ENCODE results near the gene TGFB1I1.

The TGFB1I1 gene

GRCh38 chr16:31508706-31509195, 36.8 kb downstream of the TGFB1I1 start:
- no peaks in the 10 kb centered on the region for H3K27me3 ChIP-seq (ENCODE audit: low read depth, low read length)
- H3K36me3 ChIP-seq (replicated peaks; ENCODE audit: low read depth, low read length), result peaks cover 4% of the 10 kb centered on the region
- TF ChIP-seq EZH2phosphoT487 (IDR thresholded peaks at IDR 0.05; ENCODE audit: low read depth), result no peak
- TF ChIP-seq CTCF (IDR thresholded peaks at IDR 0.05; ENCODE audit: low read depth, low read length), result no peak
- peak overlapping the region; percentile 71 for H3K4me2 ChIP-seq (ENCODE audit: low read length)
- H4K20me1 ChIP-seq (ENCODE audit: insufficient read depth, low read length), result peaks cover 6% of the 10 kb centered on the region; the same call in 1 of the 2 replicates
- peaks cover 30% of the 10 kb centered on the region for H3K4me1 ChIP-seq (ENCODE audit: low read length)
- H2AFZ ChIP-seq (ENCODE audit: low read depth, low read length), result peak overlapping the region; percentile 65
- peak overlapping the region; percentile 33 for H3K27ac ChIP-seq (ENCODE audit: low read length)
- no peaks in the 10 kb centered on the region for H3K9me3 ChIP-seq (ENCODE audit: insufficient read depth, low read length)
- peaks cover 25% of the 10 kb centered on the region for H3K79me2 ChIP-seq (ENCODE audit: low read length)
- H3K9ac ChIP-seq (ENCODE audit: low read length), result peak overlapping the region; percentile 79
- peak overlapping the region; percentile 81 for H3K4me3 ChIP-seq (ENCODE audit: low read length)

GRCh38 chr16:31513126-31513525, 41.2 kb downstream of the TGFB1I1 start:
- Histone ChIP-seq H3K4me2 (ENCODE audit: low read length) (no peak overlapping the region), H3K9me3 (ENCODE audit: insufficient read depth, low read length) (no peaks in the 10 kb centered on the region), H3K79me2 (ENCODE audit: low read length) (peaks cover 10% of the 10 kb centered on the region), H3K27ac (ENCODE audit: low read length) (no peak overlapping the region), H3K4me1 (ENCODE audit: low read length) (peaks cover 8% of the 10 kb centered on the region), H2AFZ (ENCODE audit: low read depth, low read length) (no peak overlapping the region), H3K27me3 (ENCODE audit: low read depth, low read length) (no peaks in the 10 kb centered on the region), H4K20me1 (ENCODE audit: insufficient read depth, low read length) (no peaks in the 10 kb centered on the region), H3K4me3 (ENCODE audit: low read length) (no peak overlapping the region), H3K36me3 (replicated peaks; ENCODE audit: low read depth, low read length) (no peaks in the 10 kb centered on the region), H3K9ac (ENCODE audit: low read length) (no peak overlapping the region)
- TF ChIP-seq EZH2phosphoT487 (IDR thresholded peaks at IDR 0.05; ENCODE audit: low read depth), result no peak
- no peak for TF ChIP-seq CTCF (IDR thresholded peaks at IDR 0.05; ENCODE audit: low read depth, low read length)

DNA sequence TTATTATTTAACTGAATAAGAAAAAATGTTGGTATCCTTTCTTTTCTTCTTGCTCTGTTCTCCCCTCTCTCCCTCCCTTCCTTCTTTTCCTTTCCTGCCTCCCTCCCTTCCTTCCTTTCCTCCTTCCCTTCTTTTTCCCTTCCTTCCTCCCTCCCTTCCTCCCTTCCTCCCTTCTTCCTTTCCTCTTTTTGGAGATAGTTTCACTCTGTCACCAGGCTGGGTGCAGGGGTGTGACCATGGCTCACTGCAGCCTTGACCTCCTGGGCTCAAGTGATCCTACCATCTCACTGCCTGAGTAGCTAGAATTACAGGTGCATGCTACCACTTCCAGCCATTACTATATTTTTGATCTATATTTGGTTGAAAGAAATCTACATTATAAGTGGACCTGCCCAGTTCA, 41.9 kb downstream of the TGFB1I1 start:
- TF ChIP-seq EZH2phosphoT487 (IDR thresholded peaks at IDR 0.05; ENCODE audit: low read depth), result no peak
- no peaks in the 10 kb centered on the region for H4K20me1 ChIP-seq (ENCODE audit: insufficient read depth, low read length)
- H3K36me3 ChIP-seq (replicated peaks; ENCODE audit: low read depth, low read length), result no peaks in the 10 kb centered on the region
- no peaks in the 10 kb centered on the region for H3K27me3 ChIP-seq (ENCODE audit: low read depth, low read length)
- H3K9me3 ChIP-seq (ENCODE audit: insufficient read depth, low read length), result no peaks in the 10 kb centered on the region
- peaks cover 4% of the 10 kb centered on the region for H3K79me2 ChIP-seq (ENCODE audit: low read length)
- no peak overlapping the region for H3K27ac ChIP-seq (ENCODE audit: low read length)
- H3K9ac ChIP-seq (ENCODE audit: low read length), result no peak overlapping the region
- H3K4me2 ChIP-seq (ENCODE audit: low read length), result no peak overlapping the region
- H2AFZ ChIP-seq (ENCODE audit: low read depth, low read length), result no peak overlapping the region
- H3K4me3 ChIP-seq (ENCODE audit: low read length), result no peak overlapping the region
- H3K4me1 ChIP-seq (ENCODE audit: low read length), result peaks cover 7% of the 10 kb centered on the region

DNA sequence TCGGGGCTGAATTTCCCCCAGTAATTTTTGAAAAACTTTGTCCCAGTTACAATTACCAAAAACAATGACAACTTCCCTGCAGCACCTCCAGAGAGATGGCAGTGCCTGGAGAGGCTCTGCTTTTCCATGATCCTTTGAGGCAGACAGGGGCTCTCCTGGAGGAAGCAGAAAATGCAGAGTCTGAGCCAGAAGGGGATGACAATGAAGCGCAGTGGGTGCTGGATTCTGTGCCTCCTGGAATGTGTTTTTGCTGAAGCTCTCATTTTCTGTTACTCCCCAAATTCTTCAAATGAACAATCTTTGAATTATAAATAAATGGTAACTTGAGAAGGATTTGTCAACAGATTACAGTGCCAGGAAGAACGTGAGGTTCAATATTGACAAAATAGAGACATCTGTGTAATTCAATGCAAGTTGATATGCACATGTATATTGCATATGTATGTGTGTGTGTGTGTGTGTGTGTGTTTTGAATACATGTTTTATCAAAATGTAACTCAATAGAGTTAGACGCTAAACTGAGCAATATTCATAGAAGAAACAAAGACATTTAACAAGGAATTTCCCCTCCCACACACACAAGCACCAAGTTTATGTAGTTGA, 45.9 kb downstream of the TGFB1I1 start:
- Histone ChIP-seq H3K4me2 (ENCODE audit: low read length) (no peak overlapping the region), H4K20me1 (ENCODE audit: insufficient read depth, low read length) (no peaks in the 10 kb centered on the region), H3K27ac (ENCODE audit: low read length) (no peak overlapping the region), H2AFZ (ENCODE audit: low read depth, low read length) (no peak overlapping the region), H3K9me3 (ENCODE audit: insufficient read depth, low read length) (no peaks in the 10 kb centered on the region), H3K79me2 (ENCODE audit: low read length) (no peaks in the 10 kb centered on the region), H3K36me3 (replicated peaks; ENCODE audit: low read depth, low read length) (no peaks in the 10 kb centered on the region), H3K27me3 (ENCODE audit: low read depth, low read length) (no peaks in the 10 kb centered on the region), H3K4me1 (ENCODE audit: low read length) (no peaks in the 10 kb centered on the region), H3K4me3 (ENCODE audit: low read length) (no peak overlapping the region), H3K9ac (ENCODE audit: low read length) (no peak overlapping the region)
- TF ChIP-seq CTCF (IDR thresholded peaks at IDR 0.05; ENCODE audit: low read depth, low read length) (no peak), EZH2phosphoT487 (IDR thresholded peaks at IDR 0.05; ENCODE audit: low read depth) (no peak)
